Endodermal cell (in vitro differentiated cells): ENCODE measurements around the gene SMYD3. TPM values are rescaled to one million over a fixed set of nuclear protein-coding genes. Genes with fewer than 3 reads are reported as not detected.

ENCODE experiments used
- DNase-seq: peaks from one replicate; pipeline ENCODE4 v3.0.0-alpha.2; 2017
- H3K27ac ChIP-seq: 2 replicates; pipeline ENCODE4 v1.5.1; 2013; ENCODE audit warnings: mild to moderate bottlenecking, low read depth, low read length, moderate library complexity
- H3K27me3 ChIP-seq: 2 replicates; pipeline ENCODE4 v1.6.1; 2013; ENCODE audit warnings: mild to moderate bottlenecking, low read length, moderate library complexity; ENCODE audit not compliant: insufficient read depth, control insufficient read depth, poor library complexity, severe bottlenecking
- H3K36me3 ChIP-seq: 2 replicates; pipeline ENCODE4 v1.7.0; 2013; ENCODE audit warnings: mild to moderate bottlenecking, low read length, moderate library complexity; ENCODE audit not compliant: control insufficient read depth, insufficient read depth
- H3K4me1 ChIP-seq: one replicate; pipeline ENCODE4 v1.7.0; 2013; ENCODE audit warnings: low read length; ENCODE audit not compliant: control insufficient read depth, insufficient read depth
- H3K4me3 ChIP-seq: 2 replicates; pipeline ENCODE4 v1.5.1; 2013; ENCODE audit warnings: mild to moderate bottlenecking, low read length, moderate library complexity
- H3K9ac ChIP-seq: 2 replicates; pipeline ENCODE4 v1.6.1; 2013; ENCODE audit warnings: mild to moderate bottlenecking, low read length, moderate library complexity; ENCODE audit not compliant: poor library complexity, severe bottlenecking; ENCODE audit errors: extremely low read depth
- H3K9me3 ChIP-seq: 2 replicates; pipeline ENCODE4 v1.6.1; 2013; ENCODE audit warnings: mild to moderate bottlenecking, low read length, moderate library complexity; ENCODE audit not compliant: control insufficient read depth
- H3K27ac Mint-ChIP-seq: 2 replicates; pipeline ENCODE4 v1.8.0; 2020; ENCODE audit warnings: mixed read lengths
- H3K27me3 Mint-ChIP-seq: 2 replicates; pipeline ENCODE4 v1.8.0; 2021; ENCODE audit warnings: mild to moderate bottlenecking, mixed read lengths; ENCODE audit not compliant: insufficient read depth
- H3K36me3 Mint-ChIP-seq: 2 replicates; pipeline ENCODE4 v1.8.0; 2020; ENCODE audit warnings: low read depth, mixed read lengths
- H3K4me1 Mint-ChIP-seq: 2 replicates; pipeline ENCODE4 v1.8.0; 2020; ENCODE audit warnings: mixed read lengths
- H3K4me3 Mint-ChIP-seq: 2 replicates; pipeline ENCODE4 v1.8.0; 2020; ENCODE audit warnings: mild to moderate bottlenecking, moderate library complexity, mixed read lengths
- H3K9me3 Mint-ChIP-seq: 2 replicates; pipeline ENCODE4 v1.8.0; 2020; ENCODE audit warnings: mild to moderate bottlenecking, mixed read lengths
- CTCF ChIP-seq: fragments of 200-600 bp; sonication (generic); conservative IDR thresholded peaks from 2 replicates; pipeline ENCODE4 v1.5.0; 2021; ENCODE audit warnings: antibody characterized with exemption, mild to moderate bottlenecking
- WGBS, 2 experiments: methylation state at CpG; one replicate each; pipeline versions ENCODE4 v1.1.5 to v1.1.7; 2013; ENCODE audit warnings: missing lambda C conversion rate in 2 of 2, mixed read lengths in 1 of 2; ENCODE audit not compliant: insufficient coverage in 1 of 2, insufficient read length in 1 of 2; 5-methylcytosine and 5-hydroxymethylcytosine counted together
- total RNA-seq, 2 donors: library from RNA; stranded (reverse); fragmentation: NEBNext Ultra II Directional in 1 of 2; extraction: Animal tissue kit (Norgen Biotek cat#: 25700) in 1 of 2; gene quantifications; 2 replicates in 1 of 2; 3 replicates in 1 of 2; pipeline ENCODE4 v1.2.1, GENCODE V29; 2021

The SMYD3 gene
- total RNA-seq, 2 donors from 2014 or later = 32.3 to 45.8 TPM

GRCh38 chr1:246134789-246135188 lies 372.3 kb downstream of the SMYD3 start:
- no peaks in the 10 kb centered on the region for H3K27me3 ChIP-seq
- H3K36me3 ChIP-seq = no peaks in the 10 kb centered on the region
- DNase-seq = no peak
- H3K4me1 ChIP-seq = no peaks in the 10 kb centered on the region
- 100% methylated on average over 1 of the region's 1 CpG; no CpG with 5 or more reads in 1 of the 2 experiments for WGBS, 2 experiments
- no peaks in the 10 kb centered on the region for H3K9me3 Mint-ChIP-seq
- H3K27ac Mint-ChIP-seq = no peak overlapping the region
- no peaks in the 10 kb centered on the region for H3K36me3 Mint-ChIP-seq
- H3K9me3 ChIP-seq = no peaks in the 10 kb centered on the region
- peaks cover 4% of the 10 kb centered on the region for H3K4me1 Mint-ChIP-seq
- H3K4me3 Mint-ChIP-seq = no peak overlapping the region
- H3K27me3 Mint-ChIP-seq = no peaks in the 10 kb centered on the region
- no peak overlapping the region for H3K9ac ChIP-seq
- no peak for TF ChIP-seq CTCF
- no peak overlapping the region for H3K27ac ChIP-seq
- no peak overlapping the region for H3K4me3 ChIP-seq

GRCh38 chr1:246131095-246131494 lies 376.0 kb downstream of the SMYD3 start:
- no peaks in the 10 kb centered on the region for H3K27me3 Mint-ChIP-seq
- no peak overlapping the region for H3K27ac ChIP-seq
- no peak overlapping the region for H3K9ac ChIP-seq
- TF ChIP-seq CTCF = no peak
- no peaks in the 10 kb centered on the region for H3K36me3 ChIP-seq
- no peaks in the 10 kb centered on the region for H3K9me3 Mint-ChIP-seq
- H3K4me1 ChIP-seq = no peaks in the 10 kb centered on the region
- H3K9me3 ChIP-seq = no peaks in the 10 kb centered on the region
- H3K4me1 Mint-ChIP-seq = no peaks in the 10 kb centered on the region
- H3K4me3 ChIP-seq = no peak overlapping the region
- no CpG with 5 or more reads among the region's 1 CpG for WGBS, 2 experiments
- no peak for DNase-seq
- H3K27me3 ChIP-seq = no peaks in the 10 kb centered on the region
- H3K4me3 Mint-ChIP-seq = no peak overlapping the region
- H3K36me3 Mint-ChIP-seq = no peaks in the 10 kb centered on the region
- H3K27ac Mint-ChIP-seq = no peak overlapping the region

GRCh38 chr1:246128494-246129069 lies 378.5 kb downstream of the SMYD3 start:
- no peak overlapping the region for H3K9ac ChIP-seq
- Mint-ChIP-seq H3K27ac (no peak overlapping the region), H3K36me3 (no peaks in the 10 kb centered on the region), H3K27me3 (no peaks in the 10 kb centered on the region), H3K4me1 (no peaks in the 10 kb centered on the region), H3K4me3 (no peak overlapping the region), H3K9me3 (no peaks in the 10 kb centered on the region)
- no peak for DNase-seq
- H3K36me3 ChIP-seq = no peaks in the 10 kb centered on the region
- no peaks in the 10 kb centered on the region for H3K9me3 ChIP-seq
- H3K27ac ChIP-seq = no peak overlapping the region
- H3K4me1 ChIP-seq = no peaks in the 10 kb centered on the region
- 91 to 95% methylated on average over 6 to 9 of the region's 9 CpGs for WGBS, 2 experiments
- H3K27me3 ChIP-seq = no peaks in the 10 kb centered on the region
- TF ChIP-seq CTCF = no peak
- no peak overlapping the region for H3K4me3 ChIP-seq
